Right atrium auricular region (tissue), 2 donors: ENCODE data around the gene MGAT5. TPM values are rescaled to one million over a fixed set of nuclear protein-coding genes. Genes with fewer than 3 reads are reported as not detected.

Experiments
- DNase-seq: peaks from one replicate; pipeline ENCODE4 v3.0.0-alpha.2; 2019; ENCODE audit warnings: low spot score
- H3K27ac ChIP-seq, 2 donors: fragments of 200-600 bp; sonication (generic); 1 replicate in 1 of 2; 2 replicates in 1 of 2; pipeline ENCODE4 v1.5.1; 2016 to 2019
- H3K27me3 ChIP-seq, 2 donors: fragments of 200-600 bp; sonication (generic); one replicate each; pipeline versions ENCODE4 v1.5.1 to v1.6.0; 2017 to 2019
- H3K36me3 ChIP-seq: fragments of 200-600 bp; sonication (generic); one replicate; pipeline ENCODE4 v1.5.1; 2016
- H3K4me1 ChIP-seq, 2 donors: fragments of 200-600 bp; sonication (generic); one replicate each; pipeline versions ENCODE4 v1.5.1 to v1.6.0; 2017 to 2019
- H3K4me3 ChIP-seq, 2 donors: fragments of 200-600 bp; sonication (generic); 1 replicate in 1 of 2; 2 replicates in 1 of 2; pipeline ENCODE4 v1.5.1; 2017 to 2019; ENCODE audit warnings: mild to moderate bottlenecking in 1 of 2, moderate library complexity in 1 of 2
- H3K9me3 ChIP-seq, 2 donors: fragments of 200-600 bp; sonication (generic); one replicate each; pipeline ENCODE4 v1.5.1; 2019
- total RNA-seq, 2 donors: library from RNA; depleted of rRNA; stranded (reverse); fragments of >200 nt; gene quantifications; one replicate each; pipeline ENCODE4 v1.1.0, GENCODE V29; 2016
- TF ChIP-seq, protein P1 (sequence below), 2 donors: fragments of 200-600 bp; sonication (generic); IDR thresholded peaks; one replicate each; pipeline ENCODE4 v1.5.1; 2019; ENCODE audit warnings: antibody characterized with exemption in 2 of 2

Gene MGAT5
- total RNA-seq, 2 donors from 2014 or later = 56.9 to 91.0 TPM

GRCh38 chr2:134407154-134407890 lies 153.4 kb downstream of the MGAT5 start:
- TF ChIP-seq, protein P1, sequence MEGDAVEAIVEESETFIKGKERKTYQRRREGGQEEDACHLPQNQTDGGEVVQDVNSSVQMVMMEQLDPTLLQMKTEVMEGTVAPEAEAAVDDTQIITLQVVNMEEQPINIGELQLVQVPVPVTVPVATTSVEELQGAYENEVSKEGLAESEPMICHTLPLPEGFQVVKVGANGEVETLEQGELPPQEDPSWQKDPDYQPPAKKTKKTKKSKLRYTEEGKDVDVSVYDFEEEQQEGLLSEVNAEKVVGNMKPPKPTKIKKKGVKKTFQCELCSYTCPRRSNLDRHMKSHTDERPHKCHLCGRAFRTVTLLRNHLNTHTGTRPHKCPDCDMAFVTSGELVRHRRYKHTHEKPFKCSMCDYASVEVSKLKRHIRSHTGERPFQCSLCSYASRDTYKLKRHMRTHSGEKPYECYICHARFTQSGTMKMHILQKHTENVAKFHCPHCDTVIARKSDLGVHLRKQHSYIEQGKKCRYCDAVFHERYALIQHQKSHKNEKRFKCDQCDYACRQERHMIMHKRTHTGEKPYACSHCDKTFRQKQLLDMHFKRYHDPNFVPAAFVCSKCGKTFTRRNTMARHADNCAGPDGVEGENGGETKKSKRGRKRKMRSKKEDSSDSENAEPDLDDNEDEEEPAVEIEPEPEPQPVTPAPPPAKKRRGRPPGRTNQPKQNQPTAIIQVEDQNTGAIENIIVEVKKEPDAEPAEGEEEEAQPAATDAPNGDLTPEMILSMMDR (IDR thresholded peaks at IDR 0.05) = no peak
- no peak overlapping the region for H3K27ac ChIP-seq
- DNase-seq = no peak
- no peaks in the 10 kb centered on the region for H3K27me3 ChIP-seq
- H3K4me3 ChIP-seq = no peak overlapping the region
- no peaks in the 10 kb centered on the region for H3K9me3 ChIP-seq
- H3K4me1 ChIP-seq = peaks cover 0 to 54% of the 10 kb centered on the region in 2 donors
- no peaks in the 10 kb centered on the region for H3K36me3 ChIP-seq

DNA sequence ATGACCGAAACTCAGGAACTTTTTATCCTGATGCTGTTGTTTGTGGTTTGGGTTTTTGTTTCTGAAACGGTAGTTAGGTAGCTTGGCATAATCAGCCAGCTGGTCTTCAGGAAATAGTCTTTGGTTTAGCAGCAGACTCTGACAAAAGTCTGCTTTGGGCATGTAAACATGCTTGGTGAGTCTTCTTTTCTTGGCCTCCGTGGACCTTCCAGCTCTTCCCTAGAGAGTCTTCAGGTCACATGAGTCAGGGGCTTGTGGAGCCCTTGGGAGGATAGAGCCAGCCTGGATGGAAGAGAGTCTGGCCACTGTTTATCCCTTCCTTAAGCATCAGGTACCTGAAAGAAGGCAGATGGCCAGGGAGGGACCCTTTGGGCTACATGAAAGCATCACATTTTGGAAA lies 154.5 kb downstream of the MGAT5 start:
- H3K4me1 ChIP-seq = peaks cover 0 to 48% of the 10 kb centered on the region in 2 donors
- no peaks in the 10 kb centered on the region for H3K9me3 ChIP-seq
- H3K36me3 ChIP-seq = no peaks in the 10 kb centered on the region
- TF ChIP-seq, protein P1 (IDR thresholded peaks at IDR 0.05) = no peak
- H3K27ac ChIP-seq = peak overlapping the region; percentile 46 to 80
- H3K4me3 ChIP-seq = no peak overlapping the region
- DNase-seq = no peak
- no peaks in the 10 kb centered on the region for H3K27me3 ChIP-seq

- peaks cover 0 to 48% of the 10 kb centered on the region in 2 donors for H3K4me1 ChIP-seq
- TF ChIP-seq, protein P1 (IDR thresholded peaks at IDR 0.05) = no peak
Measured at GRCh38 chr2:134408791-134409190, 154.9 kb downstream of the MGAT5 start.

DNA sequence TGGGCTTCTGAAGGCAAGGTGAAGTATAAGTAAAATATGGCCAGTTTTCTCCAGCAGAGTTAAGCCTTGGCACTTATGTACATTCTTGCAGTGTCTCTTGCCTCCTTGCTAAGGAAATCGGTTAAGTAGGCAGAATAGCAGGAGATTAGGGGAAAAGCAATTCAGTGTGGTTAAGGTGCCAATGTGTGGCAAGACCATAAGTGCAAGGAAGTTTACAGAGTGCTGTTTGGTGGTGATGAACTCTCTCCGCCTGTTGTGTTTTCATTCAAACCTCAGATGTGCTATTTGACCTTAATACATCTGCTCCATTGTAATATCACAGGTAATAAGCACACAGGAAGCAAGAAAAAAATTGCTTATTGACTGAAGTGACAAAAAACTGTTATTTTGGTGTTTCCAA lies 156.1 kb downstream of the MGAT5 start:
- Histone ChIP-seq H3K4me3 (no peak overlapping the region), H3K27ac (peak overlapping the region; percentile 71 to 80), H3K27me3 (no peaks in the 10 kb centered on the region), H3K9me3 (no peaks in the 10 kb centered on the region), H3K36me3 (no peaks in the 10 kb centered on the region), H3K4me1 (peaks cover 0 to 48% of the 10 kb centered on the region in 2 donors)
- TF ChIP-seq, protein P1 (IDR thresholded peaks at IDR 0.05) = no peak
- DNase-seq = no peak

More at GRCh38 chr2:134408791-134409190, 154.9 kb downstream of the MGAT5 start:
- Histone ChIP-seq H3K27me3 (no peaks in the 10 kb centered on the region), H3K4me3 (no peak overlapping the region), H3K27ac (peak overlapping the region; percentile 46 to 80), H3K9me3 (no peaks in the 10 kb centered on the region), H3K36me3 (no peaks in the 10 kb centered on the region)
- DNase-seq = no peak

DNA sequence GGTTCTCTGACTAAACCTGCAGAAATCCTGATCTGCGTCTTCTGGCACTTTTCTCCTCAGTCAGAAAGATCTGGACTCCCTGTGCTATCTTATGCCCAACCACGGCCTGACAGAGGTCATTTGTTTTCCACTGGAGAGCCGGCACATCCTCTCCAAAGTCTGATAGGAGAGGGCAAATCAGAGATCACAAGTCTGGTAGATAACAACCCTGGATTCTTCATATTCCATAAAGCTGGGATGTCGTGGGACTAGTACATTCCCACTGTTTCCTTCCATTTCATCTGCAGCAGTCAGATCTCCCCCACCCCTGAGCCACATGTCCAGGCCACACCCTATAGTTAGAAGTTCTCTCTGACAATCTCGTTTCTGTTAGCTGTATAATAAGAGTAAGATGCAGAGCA lies 157.0 kb downstream of the MGAT5 start:
- DNase-seq = no peak
- peaks cover 0 to 48% of the 10 kb centered on the region in 2 donors for H3K4me1 ChIP-seq
- H3K9me3 ChIP-seq = no peaks in the 10 kb centered on the region
- no peaks in the 10 kb centered on the region for H3K36me3 ChIP-seq
- TF ChIP-seq, protein P1 (IDR thresholded peaks at IDR 0.05) = no peak
- H3K27me3 ChIP-seq = no peaks in the 10 kb centered on the region
- H3K4me3 ChIP-seq = no peak overlapping the region
- H3K27ac ChIP-seq = peak overlapping the region; percentile 71 to 80
